Muscle of leg (tissue), 16 donors: ENCODE data around the gene FAM20A. TPM values are rescaled to one million over a fixed set of nuclear protein-coding genes. Genes with fewer than 3 reads are reported as not detected.

Experiments used
- DNase-seq: peaks from one replicate; pipeline ENCODE4 v3.0.0; 2013
- H3K27ac ChIP-seq: one replicate; pipeline ENCODE4 v1.5.1; 2013; ENCODE audit warnings: mild to moderate bottlenecking, low read length, control low read depth
- H3K27me3 ChIP-seq: one replicate; pipeline ENCODE4 v1.6.1; 2013; ENCODE audit warnings: low read length; ENCODE audit not compliant: control insufficient read depth, insufficient read depth
- H3K36me3 ChIP-seq: one replicate; pipeline ENCODE4 v1.6.1; 2013; ENCODE audit warnings: low read length; ENCODE audit not compliant: control insufficient read depth, insufficient read depth
- H3K4me1 ChIP-seq: one replicate; pipeline ENCODE4 v1.6.1; 2013; ENCODE audit warnings: low read length; ENCODE audit not compliant: control insufficient read depth, insufficient read depth
- H3K4me3 ChIP-seq: one replicate; pipeline ENCODE4 v1.5.1; 2013; ENCODE audit warnings: low read length, control low read depth
- H3K9me3 ChIP-seq: replicated peaks from 2 replicates; pipeline ENCODE4 v1.6.1; 2013; ENCODE audit warnings: low read depth, low read length; ENCODE audit not compliant: control insufficient read depth
- WGBS: methylation state at CpG from one replicate; pipeline ENCODE4 v1.1.5; 2013; ENCODE audit warnings: missing lambda C conversion rate; ENCODE audit not compliant: insufficient coverage; 5-methylcytosine and 5-hydroxymethylcytosine counted together
- long read RNA-seq, 11 donors: transcript quantifications; one replicate each; lab custom pipeline, GENCODE V29; 2026
- polyA plus RNA-seq, 8 donors: library from polyadenylated mRNA; unstranded; fragments of 120-200 nt; gene quantifications; one replicate each; pipeline versions ENCODE4 v1.2.1 to v1.2.3, GENCODE V29; 2013; ENCODE audit warnings: inconsistent platforms in 1 of 8, low replicate concordance in 1 of 8; ENCODE audit not compliant: insufficient read length in 8 of 8, insufficient read depth in 1 of 8
- total RNA-seq: library from RNA; stranded (reverse); fragments of 120-200 nt; gene quantifications from one replicate; pipeline ENCODE4 v1.2.4, GENCODE V29; 2013

Gene FAM20A
- total RNA-seq (5.7 TPM), polyA plus RNA-seq (10 to 100 TPM in 2 of 8 donors, 1 to 10 TPM in 6; 4.4 to 12.7 (median 8.4) TPM)
- long read RNA-seq, donor 1: 0 reads
- long read RNA-seq, donor 2: 0 reads
- long read RNA-seq, donor 3: 0 reads
- long read RNA-seq, donor 4, partial matches to known transcripts: 0 of 3 reads
- long read RNA-seq, donor 4, other reads (novel, unspliced or antisense): 0 of 3 reads
- long read RNA-seq, donor 5, partial matches to known transcripts: 0 of 2 reads
- long read RNA-seq, donor 5, other reads (novel, unspliced or antisense): 0 of 2 reads
- long read RNA-seq, donor 6, partial matches to known transcripts: 0 of 1 reads
- long read RNA-seq, donor 6, other reads (novel, unspliced or antisense): 0 of 1 reads
- long read RNA-seq, donor 7, partial matches to known transcripts: 0 of 2 reads
- long read RNA-seq, donor 7, other reads (novel, unspliced or antisense): 0 of 2 reads
- long read RNA-seq, donor 8, partial matches to known transcripts: 0 of 1 reads
- long read RNA-seq, donor 8, other reads (novel, unspliced or antisense): 0 of 1 reads
- long read RNA-seq, donor 9: 0 reads
- long read RNA-seq, donor 10: 0 reads
- long read RNA-seq, donor 11: 0 reads

DNA sequence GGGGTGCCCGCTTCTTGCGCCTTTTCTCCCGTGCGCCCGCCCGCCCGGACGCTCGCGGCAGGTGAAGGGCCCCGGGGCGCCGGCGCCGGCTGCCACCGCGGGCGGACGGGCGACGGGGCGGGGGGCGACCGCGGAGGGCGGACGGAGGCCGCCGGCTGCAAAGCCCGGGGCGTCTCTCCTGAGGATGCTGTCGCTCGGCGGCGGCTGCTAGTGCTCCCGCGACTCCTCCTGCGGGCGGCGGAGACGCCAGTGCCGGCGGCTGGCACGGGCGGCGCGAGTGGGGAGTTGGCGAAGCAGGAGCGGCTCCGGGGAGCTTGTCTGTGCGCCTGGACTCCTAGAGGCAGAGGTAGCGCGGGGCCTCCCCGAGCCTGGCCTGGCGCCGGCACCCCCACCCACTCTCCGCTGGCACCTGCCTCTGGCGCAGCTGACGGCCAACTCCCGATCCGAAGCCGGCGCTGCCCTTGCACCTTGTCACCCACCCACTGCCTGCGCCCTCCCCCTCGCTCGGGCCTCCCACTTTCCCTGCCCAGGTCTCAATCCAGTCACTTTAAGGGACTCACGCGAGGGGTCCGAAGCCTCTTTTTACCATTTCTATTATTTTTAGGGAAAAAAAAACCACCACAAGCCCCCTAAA, at the start of gene FAM20A:
FAM20A (minus strand) TSS at position 437 of the 634 bp plus-strand sequence. CDS start 701 bp downstream, outside the sequence.
- Histone ChIP-seq H3K27me3 (peaks cover 40% of the 10 kb centered on the region), H3K4me3 (peak within 1 kb of the TSS; percentile 66), H3K27ac (peak within 1 kb of the TSS; percentile 89), H3K9me3 (no peaks in the 10 kb centered on the region), H3K36me3 (no peaks in the 10 kb centered on the region), H3K4me1 (peaks cover 17% of the 10 kb centered on the region)
- WGBS: 2% methylated on average over 66 of the region's 69 CpGs
- no peak for DNase-seq

DNA sequence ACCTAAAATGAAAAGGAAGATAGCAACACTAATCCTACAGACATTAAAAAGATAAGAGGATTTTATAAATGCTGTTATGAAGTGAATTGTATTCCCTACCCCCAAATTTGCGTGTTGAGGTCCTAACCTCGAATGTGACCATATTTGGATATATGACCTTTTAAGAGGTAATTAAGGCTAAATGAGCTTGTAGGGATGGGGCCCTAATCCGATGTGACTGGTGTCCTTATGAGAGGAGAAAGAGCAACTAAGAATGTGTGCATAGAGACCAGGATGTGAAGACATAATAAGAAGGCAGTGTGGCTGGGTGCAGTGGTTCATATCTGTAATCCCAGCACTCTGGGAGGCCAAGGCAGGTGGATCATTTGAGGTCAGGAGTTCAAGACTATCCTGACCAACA, 48.2 kb upstream of the FAM20A start:
- Histone ChIP-seq H3K27ac (no peak overlapping the region), H3K9me3 (no peaks in the 10 kb centered on the region), H3K27me3 (no peaks in the 10 kb centered on the region), H3K4me1 (no peaks in the 10 kb centered on the region), H3K4me3 (no peak overlapping the region), H3K36me3 (no peaks in the 10 kb centered on the region)
- DNase-seq: no peak
- 72% methylated on average over 2 of the region's 3 CpGs for WGBS

DNA sequence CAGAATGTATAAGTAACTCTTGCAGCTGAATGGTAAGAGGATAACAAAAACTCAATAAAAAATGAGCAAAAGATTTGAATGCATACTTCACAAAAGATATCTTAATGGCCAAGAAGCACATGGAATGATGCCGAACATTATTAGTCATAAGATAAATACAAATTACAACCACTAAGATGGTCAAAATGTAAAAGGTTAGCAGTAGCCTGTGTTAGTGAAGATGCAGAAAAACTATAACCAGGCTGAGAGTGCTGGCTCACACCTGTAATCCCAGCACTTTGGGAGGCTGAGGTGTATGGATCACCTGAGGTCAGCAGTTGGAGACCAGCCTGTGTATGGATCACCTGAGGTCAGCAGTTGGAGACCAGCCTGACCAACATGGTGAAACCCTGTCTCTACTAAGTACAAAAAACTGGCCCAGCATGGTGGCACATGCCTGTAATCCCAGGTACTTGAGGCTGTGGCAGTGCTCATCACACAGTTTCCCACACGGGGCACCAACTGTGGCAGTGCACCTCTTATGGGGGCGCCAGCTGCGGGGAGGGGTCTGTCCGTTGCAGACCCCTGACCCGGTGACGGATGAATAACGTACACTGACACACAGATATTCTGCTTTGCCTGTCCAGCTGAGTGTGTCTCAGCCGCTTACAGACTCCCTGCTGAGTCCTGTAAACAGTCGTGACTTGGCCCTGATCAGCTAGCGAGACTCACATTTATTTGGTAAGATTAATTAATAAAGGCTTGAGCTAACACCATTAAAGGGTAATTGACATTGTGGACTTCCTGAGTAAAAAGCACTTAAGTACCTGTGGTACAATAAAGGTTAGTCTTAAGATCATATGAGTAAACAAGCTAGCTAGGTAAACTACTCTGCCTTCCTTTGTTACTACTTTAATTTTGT, 45.7 kb upstream of the FAM20A start:
- no peaks in the 10 kb centered on the region for H3K36me3 ChIP-seq
- no peaks in the 10 kb centered on the region for H3K27me3 ChIP-seq
- DNase-seq: no peak
- no peaks in the 10 kb centered on the region for H3K9me3 ChIP-seq
- WGBS: 93% methylated on average over 8 of the region's 11 CpGs
- H3K4me3 ChIP-seq: no peak overlapping the region
- no peaks in the 10 kb centered on the region for H3K4me1 ChIP-seq
- H3K27ac ChIP-seq: no peak overlapping the region

DNA sequence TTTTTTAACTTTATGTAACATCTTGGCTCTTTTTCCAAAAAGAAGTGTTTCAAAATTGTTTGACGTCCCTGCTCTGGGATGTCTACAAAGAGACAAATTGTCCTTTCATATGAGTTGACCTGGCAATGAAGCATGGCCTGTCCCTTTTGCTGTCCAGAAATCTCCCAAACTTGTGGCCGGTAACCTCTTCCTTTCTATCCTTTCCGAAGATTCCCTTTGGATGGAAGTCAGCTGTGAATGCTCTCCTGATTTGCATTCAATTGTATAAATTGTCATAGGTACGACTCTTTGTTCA, 40.9 kb upstream of the FAM20A start:
- no peaks in the 10 kb centered on the region for H3K4me1 ChIP-seq
- H3K9me3 ChIP-seq: no peaks in the 10 kb centered on the region
- no peak overlapping the region for H3K27ac ChIP-seq
- WGBS: 17% methylated on average over 1 of the region's 4 CpGs
- H3K36me3 ChIP-seq: no peaks in the 10 kb centered on the region
- H3K27me3 ChIP-seq: no peaks in the 10 kb centered on the region
- H3K4me3 ChIP-seq: no peak overlapping the region
- DNase-seq: no peak

DNA sequence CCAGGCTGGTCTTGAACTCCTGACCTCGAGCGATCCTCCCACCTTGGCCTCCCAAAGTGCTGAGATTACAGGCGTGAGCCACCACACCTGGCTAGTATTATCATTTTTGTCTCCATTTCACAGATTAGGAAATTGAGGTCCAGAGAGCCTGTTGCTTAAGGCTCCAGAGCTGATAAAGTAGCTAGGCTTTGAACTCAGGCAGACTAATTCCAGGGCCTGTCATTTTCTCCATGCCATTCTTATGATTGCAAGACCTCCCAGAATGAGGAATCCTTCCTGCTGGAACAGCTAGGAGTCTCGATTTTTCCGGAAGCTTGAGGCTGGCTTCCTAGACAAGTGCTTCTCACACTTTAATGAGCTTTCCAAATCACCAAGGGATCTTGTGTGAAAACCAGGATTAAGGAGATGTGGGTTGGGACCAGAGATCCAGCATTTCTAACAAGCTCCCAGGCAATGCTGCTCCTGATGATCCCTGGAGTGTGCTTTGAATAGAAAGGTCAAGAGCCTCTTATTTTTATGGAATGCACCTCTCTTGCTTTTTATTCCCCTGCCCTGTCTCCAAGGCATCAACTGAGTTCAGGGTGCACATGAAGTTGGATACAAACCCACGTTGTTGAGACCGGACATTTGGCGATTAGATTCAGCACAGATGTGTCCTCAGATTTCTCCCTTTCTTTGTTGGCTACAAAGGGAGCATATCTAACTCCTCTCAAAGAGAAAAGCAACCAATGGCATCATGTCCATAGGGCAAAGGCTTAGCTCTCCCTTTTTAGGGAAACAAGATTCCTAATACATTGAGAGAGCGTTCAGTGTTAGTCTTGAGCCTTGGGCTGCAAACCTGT, 40.3 kb upstream of the FAM20A start:
- Histone ChIP-seq H3K27me3 (no peaks in the 10 kb centered on the region), H3K27ac (no peak overlapping the region), H3K4me1 (no peaks in the 10 kb centered on the region), H3K4me3 (no peak overlapping the region), H3K36me3 (no peaks in the 10 kb centered on the region), H3K9me3 (no peaks in the 10 kb centered on the region)
- DNase-seq: peak; percentile 27
- 61% methylated on average over 7 of the region's 9 CpGs for WGBS

DNA sequence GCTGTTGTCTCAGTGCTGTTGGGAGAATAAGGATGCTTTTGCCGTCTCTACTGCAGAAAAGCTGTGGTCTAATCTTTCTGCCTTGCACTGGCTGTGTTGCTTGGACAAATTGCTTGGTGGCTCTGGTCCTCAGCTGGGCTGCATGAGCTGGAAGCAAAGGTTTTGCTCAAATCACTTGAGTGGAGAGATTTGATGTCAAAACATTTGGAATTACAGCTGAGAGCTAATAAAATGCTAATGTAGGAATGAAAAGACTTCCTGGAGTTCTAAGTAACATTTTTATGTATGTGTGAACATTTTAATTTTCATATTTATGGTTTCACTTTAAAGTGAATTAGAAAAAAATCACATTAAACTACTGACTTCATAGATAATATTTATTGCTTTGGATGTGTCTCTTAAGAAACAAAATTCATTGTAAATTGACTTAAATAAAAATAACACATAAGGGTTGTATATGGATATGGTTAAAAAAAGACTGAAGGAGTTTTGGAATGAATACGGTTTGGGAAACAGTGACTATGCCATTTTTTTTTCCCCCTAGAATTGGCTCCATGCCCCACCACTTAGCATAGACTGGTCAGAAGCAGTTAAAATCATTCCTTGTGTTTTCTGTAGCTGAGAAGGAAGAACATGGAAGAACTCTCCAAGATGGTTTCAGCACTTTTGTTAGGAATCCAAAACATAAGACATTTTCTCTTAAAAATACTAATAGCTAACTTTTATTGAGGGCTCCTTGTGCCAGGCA, 39.2 kb upstream of the FAM20A start:
- Histone ChIP-seq H3K4me3 (no peak overlapping the region), H3K27ac (no peak overlapping the region), H3K27me3 (no peaks in the 10 kb centered on the region), H3K4me1 (no peaks in the 10 kb centered on the region), H3K36me3 (no peaks in the 10 kb centered on the region), H3K9me3 (no peaks in the 10 kb centered on the region)
- 25% methylated on average over 1 of the region's 2 CpGs for WGBS
- DNase-seq: peak; percentile 71

DNA sequence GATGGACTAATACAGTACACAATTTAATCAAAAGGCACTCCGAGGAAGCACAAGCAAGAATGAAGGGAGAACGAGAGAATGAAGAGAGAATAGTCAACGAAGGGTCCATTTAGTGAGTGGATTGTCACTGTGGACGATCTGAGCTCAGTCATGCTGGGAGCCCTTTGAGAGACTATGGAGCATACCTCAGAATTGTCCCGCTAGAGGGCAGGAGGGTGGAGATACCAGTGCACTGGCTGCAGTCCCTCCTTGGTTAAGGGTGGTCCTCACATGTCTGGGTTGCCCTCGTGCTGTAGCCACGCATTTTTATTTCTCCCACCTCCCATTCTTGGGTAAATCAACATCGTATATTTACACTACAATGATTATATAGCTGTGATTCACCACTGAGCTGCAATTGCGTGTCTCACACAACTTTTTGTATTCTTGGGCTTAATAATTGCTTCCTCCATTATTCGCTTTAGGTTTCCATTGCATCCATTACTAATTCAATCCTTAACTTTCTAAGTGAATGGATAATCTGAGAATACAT, 33.2 kb upstream of the FAM20A start:
- Histone ChIP-seq H3K27me3 (no peaks in the 10 kb centered on the region), H3K4me3 (no peak overlapping the region), H3K36me3 (no peaks in the 10 kb centered on the region), H3K9me3 (no peaks in the 10 kb centered on the region), H3K4me1 (no peaks in the 10 kb centered on the region), H3K27ac (no peak overlapping the region)
- no peak for DNase-seq
- 68% methylated on average over 7 of the region's 10 CpGs for WGBS

DNA sequence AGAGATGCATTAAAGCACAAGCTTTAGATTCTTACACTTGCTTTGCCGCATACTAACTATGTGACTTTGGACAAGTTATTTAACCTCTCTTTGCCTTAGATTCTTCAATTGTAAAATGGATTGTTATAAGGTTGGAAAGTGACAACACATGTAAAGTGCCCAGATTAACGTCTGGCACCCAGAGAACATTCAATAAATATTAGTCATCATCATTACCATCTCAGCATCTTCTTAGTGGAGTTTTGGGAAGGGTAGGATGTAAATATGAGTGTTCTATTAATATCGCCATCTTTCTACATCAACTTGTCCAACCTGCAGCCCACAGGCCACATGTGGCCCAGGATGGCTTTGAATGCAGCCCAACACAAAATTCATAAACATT, 27.4 kb upstream of the FAM20A start:
- no peak overlapping the region for H3K27ac ChIP-seq
- H3K27me3 ChIP-seq: no peaks in the 10 kb centered on the region
- H3K4me3 ChIP-seq: no peak overlapping the region
- no CpG with 5 or more reads among the region's 3 CpGs for WGBS
- H3K4me1 ChIP-seq: no peaks in the 10 kb centered on the region
- no peaks in the 10 kb centered on the region for H3K36me3 ChIP-seq
- no peaks in the 10 kb centered on the region for H3K9me3 ChIP-seq
- DNase-seq: no peak
